Measurements from ENCODE around the gene ZDHHC12.

DNA sequence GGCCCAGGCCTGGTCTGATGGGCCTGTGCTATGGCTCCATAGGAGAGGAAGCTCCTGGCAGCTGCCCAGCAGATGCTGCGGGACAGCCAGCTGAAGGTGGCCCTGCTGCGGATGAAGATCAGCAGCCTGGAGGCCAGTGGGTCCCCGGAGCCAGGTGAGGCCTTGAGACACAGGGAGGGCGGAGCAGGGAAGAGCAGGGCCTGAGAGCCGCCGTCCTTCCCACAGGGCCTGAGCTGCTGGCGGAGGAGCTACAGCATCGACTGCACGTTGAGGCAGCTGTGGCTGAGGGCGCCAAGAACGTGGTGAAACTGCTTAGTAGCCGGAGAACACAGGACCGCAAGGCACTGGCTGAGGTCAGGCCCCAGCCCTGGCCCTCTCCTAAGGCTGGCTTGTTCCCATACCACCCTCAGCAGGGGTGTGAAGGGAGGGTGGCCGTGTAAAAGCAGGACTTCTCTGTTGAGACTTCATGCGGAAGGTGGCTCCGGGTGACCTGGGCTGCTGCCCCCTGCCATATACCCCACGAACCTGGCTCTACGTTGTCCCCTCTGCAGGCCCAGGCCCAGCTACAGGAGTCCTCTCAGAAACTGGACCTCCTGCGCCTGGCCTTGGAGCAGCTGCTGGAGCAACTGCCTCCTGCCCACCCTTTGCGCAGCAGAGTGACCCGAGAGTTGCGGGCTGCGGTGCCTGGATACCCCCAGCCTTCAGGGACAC lies 17.1 kb downstream of the ZDHHC12 start:
- TF ChIP-seq STAT3 (IDR thresholded peaks at IDR 0.05; ENCODE audit: low read depth, low read length), result no peak
- TF ChIP-seq CREB1 (IDR thresholded peaks at IDR 0.05; ENCODE audit: low read depth), result no peak
- no peak for TF ChIP-seq BCL11A (IDR thresholded peaks at IDR 0.05; ENCODE audit: low read depth, low read length)
